ENCODE measurements around the gene ACP1. TPM values are rescaled to one million over a fixed set of nuclear protein-coding genes. Genes with fewer than 3 reads are reported as not detected.
A peak's percentile ranks its signal among the peaks of the same experiment; 100 is the strongest.

ACP1 gene
- total and polyA plus RNA-seq, 8 donors, result 34.9 to 74.2 (median 45.3) TPM

DNA sequence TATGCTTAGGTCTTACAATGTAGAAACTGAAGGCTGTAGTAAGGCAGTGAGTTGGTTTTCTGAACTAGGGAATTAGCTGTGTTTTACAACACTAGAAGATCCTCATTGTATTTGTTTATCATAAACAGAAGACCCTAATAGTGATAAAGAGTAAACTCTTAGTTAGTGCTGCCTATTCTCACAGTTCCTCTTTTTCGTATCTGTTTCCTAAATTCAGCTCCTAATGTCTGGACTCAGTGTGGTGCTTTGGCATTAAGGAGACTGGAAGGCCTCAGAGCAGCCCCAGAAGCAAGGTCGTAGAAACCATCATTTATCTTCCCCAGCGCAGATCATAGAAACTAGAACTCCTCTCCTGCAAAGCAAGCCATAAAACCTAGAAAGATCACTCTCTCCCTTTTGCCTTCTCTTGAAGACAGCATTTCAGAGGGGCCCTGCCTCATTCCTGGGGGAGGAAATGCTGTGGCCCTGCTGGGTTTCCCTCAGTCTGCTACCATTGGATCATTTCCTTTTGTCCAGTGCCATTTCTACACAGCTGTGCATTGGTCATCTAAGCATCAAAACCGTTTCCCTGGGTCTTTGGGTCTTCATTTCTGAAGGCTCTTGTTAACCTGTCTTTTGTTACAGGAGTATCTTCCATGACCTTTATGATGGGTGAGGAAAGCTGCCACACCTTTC lies 4.7 kb downstream of the ACP1 start:
- peaks cover 6 to 24% (median 13%) of the 10 kb centered on the region in 3 donors for H3K4me1 ChIP-seq
- TF ChIP-seq CTCF (IDR thresholded peaks at IDR 0.05), result no peak
- FAIRE-seq, result no peak

DNA sequence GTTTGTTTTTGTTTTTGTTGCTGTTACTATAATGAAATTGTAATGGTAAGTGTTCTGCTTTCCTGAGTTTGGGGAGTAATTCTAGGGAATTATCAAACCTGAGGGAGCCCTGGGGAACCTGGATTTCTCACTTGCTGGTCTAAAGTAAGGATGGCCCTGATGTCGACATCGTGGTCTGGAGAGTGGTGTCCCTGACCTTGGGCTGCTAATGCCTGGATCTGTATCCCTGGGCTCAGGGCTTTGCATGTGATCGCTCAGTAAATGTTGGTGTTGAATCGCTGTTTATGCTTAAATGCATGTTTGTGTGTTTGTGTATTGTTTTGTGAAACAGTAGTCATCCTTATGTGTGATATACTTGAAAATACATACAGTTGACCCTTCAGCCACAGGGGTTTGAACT lies 6.1 kb downstream of the ACP1 start:
- TF ChIP-seq CTCF (IDR thresholded peaks at IDR 0.05), result no peak
- no peak overlapping the region for H3K27ac ChIP-seq
- no peaks in the 10 kb centered on the region for H3K27me3 ChIP-seq
- intact Hi-C loops (cut with DNase I), result no loop called here
- no peak overlapping the region for H3K4me3 ChIP-seq
- peaks cover 0 to 12% (median 0%) of the 10 kb centered on the region in 3 donors for H3K36me3 ChIP-seq
- FAIRE-seq (no peak), ATAC-seq (no peak), DNase-seq (no peak)
- WGBS, 2 donors, result 75 to 81% methylated on average over 4 of the region's 4 CpGs
- peaks cover 6 to 21% (median 8%) of the 10 kb centered on the region in 3 donors for H3K4me1 ChIP-seq
- no peaks in the 10 kb centered on the region for H3K9me3 ChIP-seq

More for the DNA sequence above, 4.7 kb downstream of the ACP1 start:
- DNase-seq (no peak), ATAC-seq (no peak)
- H3K36me3 ChIP-seq, result peaks cover 0 to 12% (median 0%) of the 10 kb centered on the region in 3 donors
- no peak overlapping the region for H3K27ac ChIP-seq
- intact Hi-C loops (cut with DNase I), result no loop called here
- H3K27me3 ChIP-seq, result no peaks in the 10 kb centered on the region
- no peak overlapping the region for H3K4me3 ChIP-seq
- no peaks in the 10 kb centered on the region for H3K9me3 ChIP-seq
- 60 to 69% methylated on average over 4 of the region's 4 CpGs for WGBS, 2 donors

- WGBS, 2 donors, result 88 to 92% methylated on average over 12 of the region's 12 CpGs
- FAIRE-seq (no peak), DNase-seq (no peak), ATAC-seq (no peak)
- Histone ChIP-seq H3K27me3 (no peaks in the 10 kb centered on the region), H3K4me1 (peaks cover 0 to 13% (median 0%) of the 10 kb centered on the region in 3 donors), H3K4me3 (no peak overlapping the region), H3K9me3 (no peaks in the 10 kb centered on the region), H3K27ac (no peak overlapping the region), H3K36me3 (peaks cover 0 to 13% (median 0%) of the 10 kb centered on the region in 3 donors)
- no peak for TF ChIP-seq CTCF (IDR thresholded peaks at IDR 0.05)
- intact Hi-C loops (cut with DNase I), result no loop called here
These were observed 7.2 kb downstream of the ACP1 start for GRCh38 chr2:271917-272316.

DNA sequence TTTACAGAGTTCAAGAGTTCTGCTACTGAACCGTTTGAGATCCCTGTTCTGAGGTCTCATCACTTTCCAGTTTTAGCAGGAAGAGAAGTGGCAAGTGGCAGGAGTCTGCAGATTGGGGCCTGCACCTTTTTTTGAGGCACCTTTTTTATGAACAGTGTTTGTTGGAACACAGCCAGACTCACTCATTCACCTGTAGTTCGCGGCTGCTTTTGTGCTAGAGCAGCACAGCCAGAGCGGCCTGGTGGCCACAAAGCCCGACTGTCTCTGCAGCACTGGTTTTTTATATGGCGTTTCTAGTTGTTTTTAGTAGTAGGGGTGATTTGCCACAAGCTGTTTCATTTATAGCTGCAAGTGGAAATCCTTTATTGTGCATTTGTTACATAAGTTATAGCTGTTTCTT lies 8.6 kb downstream of the ACP1 start:
- H3K36me3 ChIP-seq, result peaks cover 0 to 28% (median 0%) of the 10 kb centered on the region in 3 donors
- no peaks in the 10 kb centered on the region for H3K27me3 ChIP-seq
- 23 to 26% methylated on average over 6 of the region's 6 CpGs for WGBS, 2 donors
- intact Hi-C loops (cut with DNase I), result no loop called here
- ATAC-seq (peak in 2 of 4 donors; percentile 24 to 47), FAIRE-seq (no peak), DNase-seq (no peak)
- no peaks in the 10 kb centered on the region for H3K9me3 ChIP-seq
- H3K27ac ChIP-seq, result no peak overlapping the region
- H3K4me3 ChIP-seq, result no peak overlapping the region
- peaks cover 2 to 7% (median 3%) of the 10 kb centered on the region in 3 donors for H3K4me1 ChIP-seq
- TF ChIP-seq CTCF (IDR thresholded peaks at IDR 0.05), result no peak

- DNase-seq (no peak), ATAC-seq (peak in 2 of 4 donors; percentile 22 to 32), FAIRE-seq (no peak)
- WGBS, 2 donors, result 87 to 93% methylated on average over 3 of the region's 3 CpGs
- no peaks in the 10 kb centered on the region for H3K9me3 ChIP-seq
- H3K4me1 ChIP-seq, result peaks cover 12 to 13% (median 13%) of the 10 kb centered on the region in 3 donors
- no peak overlapping the region for H3K27ac ChIP-seq
- no peaks in the 10 kb centered on the region for H3K27me3 ChIP-seq
- no peak for TF ChIP-seq CTCF (IDR thresholded peaks at IDR 0.05)
- H3K36me3 ChIP-seq, result peaks cover 0 to 33% (median 7%) of the 10 kb centered on the region in 3 donors
- intact Hi-C loops (cut with DNase I), result no loop called here
- no peak overlapping the region for H3K4me3 ChIP-seq
These were observed 9.8 kb downstream of the ACP1 start for GRCh38 chr2:274503-274902.
